GM19463 (cell line): Measurements from ENCODE around the gene SMIM34.
"Not testable (repeated sequence)": the region's sequence is repeated elsewhere in the genome, so short reads cannot be mapped to it uniquely, and the experiment has no call there.

Source experiments
- ATAC-seq: cut with Tn5 transposase; IDR thresholded peaks from one replicate; pipeline ENCODE4 v1.9.1; 2021; ENCODE audit warnings: mild to moderate bottlenecking, moderate library complexity; ENCODE audit not compliant: unreplicated experiment

Gene SMIM34

GRCh38 chr21:34423805-34424204 is at the start of gene SMIM34:
Gene SMIM34 (minus strand): TSS chr21:34423951. CDS start chr21:34423839, 112 bp downstream.
- not testable (repeated sequence) for ATAC-seq

GRCh38 chr21:34467333-34467732 is 43.6 kb upstream of the SMIM34 start:
- ATAC-seq = not testable (repeated sequence)

- ATAC-seq = not testable (repeated sequence)
Observed at GRCh38 chr21:34459426-34459825, 35.7 kb upstream of the SMIM34 start.

GRCh38 chr21:34458266-34458665 is 34.5 kb upstream of the SMIM34 start:
- not testable (repeated sequence) for ATAC-seq

GRCh38 chr21:34456180-34456579 is 32.4 kb upstream of the SMIM34 start:
- ATAC-seq = not testable (repeated sequence)

GRCh38 chr21:34455628-34456027 is 31.9 kb upstream of the SMIM34 start:
- ATAC-seq = not testable (repeated sequence)

GRCh38 chr21:34447018-34447417 is 23.3 kb upstream of the SMIM34 start:
- not testable (repeated sequence) for ATAC-seq

- ATAC-seq = not testable (repeated sequence)
Observed at GRCh38 chr21:34443486-34443885, 19.7 kb upstream of the SMIM34 start.

- not testable (repeated sequence) for ATAC-seq
Observed at GRCh38 chr21:34429710-34430109, 6.0 kb upstream of the SMIM34 start.

GRCh38 chr21:34428441-34428840 is 4.7 kb upstream of the SMIM34 start:
- not testable (repeated sequence) for ATAC-seq

- not testable (repeated sequence) for ATAC-seq
Observed at GRCh38 chr21:34427339-34427738, 3.6 kb upstream of the SMIM34 start.

GRCh38 chr21:34417448-34418077 is 6.2 kb downstream of the SMIM34 start:
- not testable (repeated sequence) for ATAC-seq

- ATAC-seq = not testable (repeated sequence)
Observed at GRCh38 chr21:34407294-34407693, 16.5 kb downstream of the SMIM34 start.

- not testable (repeated sequence) for ATAC-seq
Observed at GRCh38 chr21:34406676-34407075, 17.1 kb downstream of the SMIM34 start.

GRCh38 chr21:34406102-34406501 is 17.6 kb downstream of the SMIM34 start:
- ATAC-seq = not testable (repeated sequence)

- not testable (repeated sequence) for ATAC-seq
Observed at GRCh38 chr21:34405686-34406085, 18.1 kb downstream of the SMIM34 start.

- ATAC-seq = not testable (repeated sequence)
Observed at GRCh38 chr21:34404742-34405141, 19.0 kb downstream of the SMIM34 start.

- ATAC-seq = not testable (repeated sequence)
Observed at GRCh38 chr21:34400522-34400921, 23.2 kb downstream of the SMIM34 start.

GRCh38 chr21:34383724-34384415 is 39.9 kb downstream of the SMIM34 start:
- ATAC-seq = peak; percentile 98

- not testable (repeated sequence) for ATAC-seq
Observed at GRCh38 chr21:34383138-34383537, 40.6 kb downstream of the SMIM34 start.

- ATAC-seq = peak; percentile 53
Observed at GRCh38 chr21:34375619-34375972, 48.2 kb downstream of the SMIM34 start.

- ATAC-seq = peak; percentile 98
Observed at GRCh38 chr21:34374940-34375618, 48.7 kb downstream of the SMIM34 start, which contains the start of gene SMIM11. Gene SMIM11 (plus strand): TSS chr21:34375507. CDS start chr21:34379505, 3,998 bp downstream.
